ENCODE results near the gene FAM107B. TPM values are rescaled to one million over a fixed set of nuclear protein-coding genes. Genes with fewer than 3 reads are reported as not detected.

The FAM107B gene
- total and polyA plus RNA-seq, 12 donors: 16.0 to 81.7 (median 50.5) TPM

DNA sequence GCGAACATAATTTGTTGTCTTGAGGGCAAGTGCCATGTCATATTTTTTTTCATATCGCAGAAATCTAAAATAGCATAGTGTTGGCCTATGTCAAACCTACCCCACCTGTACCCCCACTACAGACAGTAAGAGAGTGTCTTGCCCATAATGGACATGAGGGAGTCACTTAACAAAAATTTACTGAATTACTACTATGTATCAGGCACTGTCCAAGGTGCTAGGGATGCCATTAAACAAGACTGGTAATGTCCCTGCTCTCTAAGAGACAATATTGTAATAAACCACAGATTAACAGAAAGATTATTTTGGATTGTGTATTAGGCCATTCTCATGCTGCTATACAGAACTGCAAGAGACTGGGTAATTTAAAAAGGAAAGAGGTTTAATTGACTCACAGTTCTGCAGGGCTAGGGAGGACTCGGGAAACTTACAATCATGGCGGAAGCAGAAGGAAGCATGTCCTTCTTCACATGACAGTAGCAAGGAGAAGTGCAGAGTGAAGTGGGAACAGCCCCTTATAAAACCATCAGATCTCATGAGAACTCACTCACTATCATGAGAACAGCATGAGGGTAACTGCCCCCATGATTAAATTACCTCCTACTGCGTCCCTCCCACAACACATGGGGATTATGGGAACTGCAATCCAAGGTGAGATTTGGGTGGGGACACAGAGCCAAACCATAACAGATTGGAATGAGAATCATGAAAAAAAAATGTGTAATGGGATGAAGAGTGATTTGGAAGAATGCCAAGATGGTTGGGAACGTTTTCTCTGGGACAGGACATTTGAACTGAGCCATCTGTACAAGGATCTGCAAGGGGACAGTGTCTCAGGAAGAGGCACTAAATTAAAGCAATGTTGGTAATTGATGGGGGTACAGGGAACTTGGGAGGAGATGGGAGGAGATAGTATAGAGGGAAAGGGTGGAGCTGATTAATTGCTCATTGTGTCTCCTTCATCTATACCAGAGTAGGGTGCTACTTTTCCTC, 108.5 kb downstream of the FAM107B start:
- intact Hi-C loops (cut with DNase I): no loop called here
- Histone ChIP-seq H3K27ac (no peak overlapping the region), H3K27me3 (no peaks in the 10 kb centered on the region), H3K4me3 (no peak overlapping the region), H3K4me1 (replicated peaks in 1 of 2) (no peaks in the 10 kb centered on the region), H3K9me3 (replicated peaks in 1 of 3) (no peaks in the 10 kb centered on the region), H3K36me3 (replicated peaks in 1 of 2) (no peaks in the 10 kb centered on the region)
- TF ChIP-seq, protein P1, sequence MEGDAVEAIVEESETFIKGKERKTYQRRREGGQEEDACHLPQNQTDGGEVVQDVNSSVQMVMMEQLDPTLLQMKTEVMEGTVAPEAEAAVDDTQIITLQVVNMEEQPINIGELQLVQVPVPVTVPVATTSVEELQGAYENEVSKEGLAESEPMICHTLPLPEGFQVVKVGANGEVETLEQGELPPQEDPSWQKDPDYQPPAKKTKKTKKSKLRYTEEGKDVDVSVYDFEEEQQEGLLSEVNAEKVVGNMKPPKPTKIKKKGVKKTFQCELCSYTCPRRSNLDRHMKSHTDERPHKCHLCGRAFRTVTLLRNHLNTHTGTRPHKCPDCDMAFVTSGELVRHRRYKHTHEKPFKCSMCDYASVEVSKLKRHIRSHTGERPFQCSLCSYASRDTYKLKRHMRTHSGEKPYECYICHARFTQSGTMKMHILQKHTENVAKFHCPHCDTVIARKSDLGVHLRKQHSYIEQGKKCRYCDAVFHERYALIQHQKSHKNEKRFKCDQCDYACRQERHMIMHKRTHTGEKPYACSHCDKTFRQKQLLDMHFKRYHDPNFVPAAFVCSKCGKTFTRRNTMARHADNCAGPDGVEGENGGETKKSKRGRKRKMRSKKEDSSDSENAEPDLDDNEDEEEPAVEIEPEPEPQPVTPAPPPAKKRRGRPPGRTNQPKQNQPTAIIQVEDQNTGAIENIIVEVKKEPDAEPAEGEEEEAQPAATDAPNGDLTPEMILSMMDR (IDR thresholded peaks at IDR 0.05): no peak
- no peak for TF ChIP-seq POLR2A (IDR thresholded peaks at IDR 0.05)
- 82 to 86% (median 83%) methylated on average over 6 of the region's 6 CpGs for WGBS, 4 donors
- DNase-seq: no peak

DNA sequence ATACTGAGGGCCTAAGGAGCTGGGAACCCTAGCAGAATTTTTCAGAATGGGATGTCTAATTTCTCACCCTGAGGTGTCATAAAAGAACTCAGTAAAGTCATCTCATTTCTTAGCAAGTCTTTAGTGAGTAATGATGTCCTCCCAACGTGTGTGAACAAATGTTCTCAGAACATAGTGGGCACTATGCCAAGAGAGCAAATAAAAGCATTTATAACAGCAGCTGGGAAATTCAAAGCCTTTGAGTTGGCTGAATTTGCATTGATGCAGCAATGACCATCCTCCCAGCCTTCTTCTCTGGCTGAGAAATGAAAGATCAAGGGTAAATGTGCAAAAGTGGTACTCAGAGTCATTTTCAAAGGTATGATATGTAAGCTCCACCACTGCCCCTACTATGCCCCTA, 109.4 kb downstream of the FAM107B start:
- no peak overlapping the region for H3K4me3 ChIP-seq
- no peaks in the 10 kb centered on the region for H3K9me3 ChIP-seq (replicated peaks in 1 of 3)
- no peaks in the 10 kb centered on the region for H3K4me1 ChIP-seq (replicated peaks in 1 of 2)
- WGBS, 4 donors: 0 to 7% (median 4%) methylated on average over 1 of the region's 1 CpG
- H3K36me3 ChIP-seq (replicated peaks in 1 of 2): no peaks in the 10 kb centered on the region
- DNase-seq: no peak
- intact Hi-C loops (cut with DNase I): no loop called here
- TF ChIP-seq POLR2A (IDR thresholded peaks at IDR 0.05): no peak
- TF ChIP-seq, protein P1 (IDR thresholded peaks at IDR 0.05): no peak
- H3K27me3 ChIP-seq: no peaks in the 10 kb centered on the region
- H3K27ac ChIP-seq: no peak overlapping the region

DNA sequence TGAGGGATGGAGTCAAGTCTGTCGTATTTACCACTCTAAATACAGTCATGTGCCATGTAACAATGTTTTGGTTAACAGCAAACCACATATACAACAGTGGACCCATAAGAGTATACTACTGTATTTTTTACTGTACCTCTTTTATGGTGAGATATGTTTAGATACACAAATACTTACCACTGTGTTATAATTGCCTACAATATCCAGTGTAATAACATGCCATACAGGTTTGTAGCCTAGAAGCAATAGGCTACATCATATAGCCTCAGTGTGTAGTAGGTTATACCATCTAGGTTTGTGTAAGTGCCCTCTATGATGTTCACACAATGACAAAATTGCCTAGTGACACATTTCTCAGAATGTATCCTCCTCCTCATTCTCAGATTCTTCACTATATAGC, 110.4 kb downstream of the FAM107B start:
- no peak for TF ChIP-seq POLR2A (IDR thresholded peaks at IDR 0.05)
- TF ChIP-seq, protein P1 (IDR thresholded peaks at IDR 0.05): no peak
- 88 to 100% (median 92%) methylated on average over 1 of the region's 1 CpG for WGBS, 4 donors
- no peaks in the 10 kb centered on the region for H3K4me1 ChIP-seq (replicated peaks in 1 of 2)
- intact Hi-C loops (cut with DNase I): no loop called here
- H3K27ac ChIP-seq: no peak overlapping the region
- no peaks in the 10 kb centered on the region for H3K36me3 ChIP-seq (replicated peaks in 1 of 2)
- no peaks in the 10 kb centered on the region for H3K27me3 ChIP-seq
- no peak for DNase-seq
- no peaks in the 10 kb centered on the region for H3K9me3 ChIP-seq (replicated peaks in 1 of 3)
- no peak overlapping the region for H3K4me3 ChIP-seq

DNA sequence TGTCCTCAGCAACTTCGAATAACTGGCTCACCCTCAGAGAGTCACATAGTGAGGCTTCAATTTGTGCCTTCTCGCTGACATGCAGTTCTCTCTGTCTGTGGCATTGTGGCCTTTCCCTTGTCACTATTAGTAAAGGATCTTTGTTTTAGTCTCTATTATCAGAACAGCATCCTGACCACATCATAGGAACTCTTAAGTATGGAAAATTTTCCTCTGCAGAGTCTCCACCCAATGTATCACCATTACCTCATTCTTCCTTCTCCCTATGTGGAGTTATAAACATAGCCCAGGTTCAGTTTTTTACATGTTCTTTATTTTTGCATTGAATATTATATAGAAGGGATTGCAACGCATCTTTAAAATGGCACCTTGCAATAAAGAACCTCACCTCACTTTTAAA, 112.9 kb downstream of the FAM107B start:
- intact Hi-C loops (cut with DNase I): no loop called here
- H3K9me3 ChIP-seq (replicated peaks in 1 of 3): no peaks in the 10 kb centered on the region
- TF ChIP-seq, protein P1 (IDR thresholded peaks at IDR 0.05): no peak
- no peak for TF ChIP-seq POLR2A (IDR thresholded peaks at IDR 0.05)
- DNase-seq: no peak
- peaks cover 6 to 11% of the 10 kb centered on the region in 2 donors for H3K4me1 ChIP-seq (replicated peaks in 1 of 2)
- H3K27me3 ChIP-seq: no peaks in the 10 kb centered on the region
- H3K36me3 ChIP-seq (replicated peaks in 1 of 2): no peaks in the 10 kb centered on the region
- no peak overlapping the region for H3K4me3 ChIP-seq
- 86 to 92% (median 89%) methylated on average over 3 of the region's 3 CpGs for WGBS, 4 donors
- no peak overlapping the region for H3K27ac ChIP-seq

Data from adrenal gland (tissue), 12 donors.